ENCODE measurements around the gene ZNF483. TPM values are rescaled to one million over a fixed set of nuclear protein-coding genes. Genes with fewer than 3 reads are reported as not detected.

Gene ZNF483
- total RNA-seq, 2 donors from 2014 or later = 6.7 to 8.6 TPM

GRCh38 chr9:111516061-111516465, 8.9 kb upstream of the ZNF483 start:
- TF ChIP-seq POLR2A (IDR thresholded peaks at IDR 0.05) = no peak
- TF ChIP-seq, protein P1, sequence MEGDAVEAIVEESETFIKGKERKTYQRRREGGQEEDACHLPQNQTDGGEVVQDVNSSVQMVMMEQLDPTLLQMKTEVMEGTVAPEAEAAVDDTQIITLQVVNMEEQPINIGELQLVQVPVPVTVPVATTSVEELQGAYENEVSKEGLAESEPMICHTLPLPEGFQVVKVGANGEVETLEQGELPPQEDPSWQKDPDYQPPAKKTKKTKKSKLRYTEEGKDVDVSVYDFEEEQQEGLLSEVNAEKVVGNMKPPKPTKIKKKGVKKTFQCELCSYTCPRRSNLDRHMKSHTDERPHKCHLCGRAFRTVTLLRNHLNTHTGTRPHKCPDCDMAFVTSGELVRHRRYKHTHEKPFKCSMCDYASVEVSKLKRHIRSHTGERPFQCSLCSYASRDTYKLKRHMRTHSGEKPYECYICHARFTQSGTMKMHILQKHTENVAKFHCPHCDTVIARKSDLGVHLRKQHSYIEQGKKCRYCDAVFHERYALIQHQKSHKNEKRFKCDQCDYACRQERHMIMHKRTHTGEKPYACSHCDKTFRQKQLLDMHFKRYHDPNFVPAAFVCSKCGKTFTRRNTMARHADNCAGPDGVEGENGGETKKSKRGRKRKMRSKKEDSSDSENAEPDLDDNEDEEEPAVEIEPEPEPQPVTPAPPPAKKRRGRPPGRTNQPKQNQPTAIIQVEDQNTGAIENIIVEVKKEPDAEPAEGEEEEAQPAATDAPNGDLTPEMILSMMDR (IDR thresholded peaks at IDR 0.05) = no peak
- intact Hi-C loops (cut with DNase I) = no loop called here
- DNase-seq = no peak
- WGBS, 2 donors = 79 to 83% methylated on average over 2 of the region's 2 CpGs
- ATAC-seq = no peak
- Histone ChIP-seq H3K4me1 (no peaks in the 10 kb centered on the region), H3K9me3 (no peaks in the 10 kb centered on the region), H3K27ac (no peak overlapping the region), H3K27me3 (no peaks in the 10 kb centered on the region), H3K36me3 (replicated peaks in 1 of 2; ENCODE audit: insufficient read depth in 1 of 2, low read depth in 2 of 2) (no peaks in the 10 kb centered on the region), H3K4me3 (no peak overlapping the region)

GRCh38 chr9:111524731-111525055, 286 bp upstream of the ZNF483 start:
- Histone ChIP-seq H3K4me3 (peak overlapping the region in 1 of 2 donors; percentile 59), H3K4me1 (peaks cover 12% of the 10 kb centered on the region), H3K27me3 (no peaks in the 10 kb centered on the region), H3K9me3 (no peaks in the 10 kb centered on the region), H3K27ac (peak overlapping the region in 1 of 4 donors; percentile 63), H3K36me3 (replicated peaks in 1 of 2; ENCODE audit: insufficient read depth in 1 of 2, low read depth in 2 of 2) (no peaks in the 10 kb centered on the region)
- no peak for DNase-seq
- TF ChIP-seq POLR2A (IDR thresholded peaks at IDR 0.05) = no peak
- TF ChIP-seq, protein P1 (IDR thresholded peaks at IDR 0.05) = no peak
- ATAC-seq = no peak
- 24 to 38% methylated on average over 7 of the region's 7 CpGs for WGBS, 2 donors
- intact Hi-C loops (cut with DNase I) = no loop called here

GRCh38 chr9:111527347-111527746, 2.4 kb downstream of the ZNF483 start:
- Histone ChIP-seq H3K4me3 (no peak overlapping the region), H3K36me3 (replicated peaks in 1 of 2; ENCODE audit: insufficient read depth in 1 of 2, low read depth in 2 of 2) (no peaks in the 10 kb centered on the region), H3K27me3 (no peaks in the 10 kb centered on the region), H3K9me3 (no peaks in the 10 kb centered on the region), H3K27ac (no peak overlapping the region), H3K4me1 (peaks cover 12% of the 10 kb centered on the region)
- TF ChIP-seq, protein P1 (IDR thresholded peaks at IDR 0.05) = no peak
- no peak for TF ChIP-seq POLR2A (IDR thresholded peaks at IDR 0.05)
- intact Hi-C loops (cut with DNase I) = no loop called here
- ATAC-seq = no peak
- DNase-seq = no peak
- 84 to 92% methylated on average over 2 of the region's 2 CpGs for WGBS, 2 donors

DNA sequence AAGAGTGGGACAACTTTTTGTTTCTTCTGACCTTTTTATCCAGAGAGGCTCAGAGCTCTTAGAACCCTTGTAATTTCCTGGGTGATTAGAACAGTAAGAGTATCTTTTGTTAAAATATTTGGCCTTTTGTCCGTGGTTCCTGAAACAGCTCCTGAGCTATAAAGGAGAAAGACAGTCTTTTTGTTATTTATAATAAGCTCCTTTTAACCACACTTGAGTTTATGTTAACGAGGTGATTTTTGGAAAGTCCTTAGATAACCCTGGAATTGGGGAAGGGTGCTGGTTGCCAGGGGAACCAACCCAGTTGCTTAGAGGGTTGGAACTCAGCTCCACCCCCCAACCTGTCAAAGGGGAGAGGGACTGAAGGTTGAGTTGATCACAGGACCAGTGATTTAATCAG, 4.8 kb downstream of the ZNF483 start:
- Histone ChIP-seq H3K4me3 (no peak overlapping the region), H3K36me3 (replicated peaks in 1 of 2; ENCODE audit: insufficient read depth in 1 of 2, low read depth in 2 of 2) (peaks cover 0 to under 1% of the 10 kb centered on the region in 2 donors), H3K9me3 (peaks cover 0 to under 1% (median 0%) of the 10 kb centered on the region in 3 donors), H3K27ac (no peak overlapping the region), H3K27me3 (no peaks in the 10 kb centered on the region), H3K4me1 (peaks cover 12% of the 10 kb centered on the region)
- intact Hi-C loops (cut with DNase I) = no loop called here
- no peak for ATAC-seq
- WGBS, 2 donors = 39 to 78% methylated on average over 2 of the region's 2 CpGs
- DNase-seq = no peak
- TF ChIP-seq, protein P1 (IDR thresholded peaks at IDR 0.05) = no peak
- TF ChIP-seq POLR2A (IDR thresholded peaks at IDR 0.05) = no peak

GRCh38 chr9:111531716-111532115, 6.7 kb downstream of the ZNF483 start:
- Histone ChIP-seq H3K9me3 (peaks cover 0 to 4% (median 0%) of the 10 kb centered on the region in 3 donors), H3K4me1 (no peaks in the 10 kb centered on the region), H3K36me3 (replicated peaks in 1 of 2; ENCODE audit: insufficient read depth in 1 of 2, low read depth in 2 of 2) (peaks cover 0 to 3% of the 10 kb centered on the region in 2 donors), H3K4me3 (no peak overlapping the region), H3K27me3 (no peaks in the 10 kb centered on the region), H3K27ac (no peak overlapping the region)
- intact Hi-C loops (cut with DNase I) = no loop called here
- 96 to 100% methylated on average over 2 to 4 of the region's 4 CpGs for WGBS, 2 donors
- no peak for ATAC-seq
- no peak for DNase-seq
- no peak for TF ChIP-seq POLR2A (IDR thresholded peaks at IDR 0.05)
- TF ChIP-seq, protein P1 (IDR thresholded peaks at IDR 0.05) = no peak

Measured in body of pancreas (tissue), 4 donors.